Suprapubic skin (tissue), 4 donors: Measurements from ENCODE around the gene TST. TPM values are rescaled to one million over a fixed set of nuclear protein-coding genes. Genes with fewer than 3 reads are reported as not detected.

Source experiments
- DNase-seq, 2 donors: peaks; one replicate each; pipeline ENCODE4 v3.0.0-alpha.2; 2019; ENCODE audit warnings: low spot score in 2 of 2
- H3K27ac ChIP-seq: fragments of 200-600 bp; sonication (generic); one replicate; pipeline ENCODE4 v1.5.1; 2019
- H3K27me3 ChIP-seq: fragments of 200-600 bp; sonication (generic); one replicate; pipeline ENCODE4 v1.5.1; 2019
- H3K36me3 ChIP-seq: fragments of 200-600 bp; sonication (generic); one replicate; pipeline ENCODE4 v1.5.1; 2019
- H3K4me1 ChIP-seq: fragments of 200-600 bp; sonication (generic); one replicate; pipeline ENCODE4 v1.5.1; 2019
- H3K4me3 ChIP-seq: fragments of 200-600 bp; sonication (generic); one replicate; pipeline ENCODE4 v1.5.1; 2019; ENCODE audit warnings: mild to moderate bottlenecking
- H3K9me3 ChIP-seq: fragments of 200-600 bp; sonication (generic); one replicate; pipeline ENCODE4 v1.5.1; 2019
- EP300 ChIP-seq: sonication (generic); formaldehyde crosslinking; IDR thresholded peaks from one replicate; pipeline ENCODE4 v1.6.1; 2017; ENCODE audit warnings: antibody characterized with exemption
- POLR2A ChIP-seq, 2 donors: fragments of 450-650 bp; IDR thresholded peaks; one replicate each; pipeline ENCODE4 v1.6.1; 2017; ENCODE audit warnings: antibody characterized with exemption in 2 of 2, mild to moderate bottlenecking in 2 of 2, moderate library complexity in 2 of 2
- POLR2AphosphoS5 ChIP-seq, 3 donors: sonication (generic); formaldehyde crosslinking; IDR thresholded peaks; one replicate each; pipeline ENCODE4 v1.6.1; 2017; ENCODE audit warnings: antibody characterized with exemption in 3 of 3
- WGBS: methylation state at CpG from one replicate; pipeline ENCODE4 v1.1.5; 2018; 5-methylcytosine and 5-hydroxymethylcytosine counted together
- total RNA-seq, 4 donors: library from RNA; depleted of rRNA; stranded (reverse); fragments of >200 nt; gene quantifications; one replicate each; pipeline ENCODE4 v1.1.0, GENCODE V29; 2016
- TF ChIP-seq, protein P1 (sequence below), 2 donors: fragments of 200-600 bp in 1 of 2; fragments of 450-650 bp in 1 of 2; sonication (generic) in 1 of 2; IDR thresholded peaks; one replicate each; pipeline ENCODE4 v1.5.1; 2016 to 2019; ENCODE audit warnings: antibody characterized with exemption in 2 of 2, mild to moderate bottlenecking in 1 of 2, moderate library complexity in 1 of 2

Gene TST
- total RNA-seq, 4 donors from 2014 or later = 23.2 to 56.3 (median 52.4) TPM

DNA sequence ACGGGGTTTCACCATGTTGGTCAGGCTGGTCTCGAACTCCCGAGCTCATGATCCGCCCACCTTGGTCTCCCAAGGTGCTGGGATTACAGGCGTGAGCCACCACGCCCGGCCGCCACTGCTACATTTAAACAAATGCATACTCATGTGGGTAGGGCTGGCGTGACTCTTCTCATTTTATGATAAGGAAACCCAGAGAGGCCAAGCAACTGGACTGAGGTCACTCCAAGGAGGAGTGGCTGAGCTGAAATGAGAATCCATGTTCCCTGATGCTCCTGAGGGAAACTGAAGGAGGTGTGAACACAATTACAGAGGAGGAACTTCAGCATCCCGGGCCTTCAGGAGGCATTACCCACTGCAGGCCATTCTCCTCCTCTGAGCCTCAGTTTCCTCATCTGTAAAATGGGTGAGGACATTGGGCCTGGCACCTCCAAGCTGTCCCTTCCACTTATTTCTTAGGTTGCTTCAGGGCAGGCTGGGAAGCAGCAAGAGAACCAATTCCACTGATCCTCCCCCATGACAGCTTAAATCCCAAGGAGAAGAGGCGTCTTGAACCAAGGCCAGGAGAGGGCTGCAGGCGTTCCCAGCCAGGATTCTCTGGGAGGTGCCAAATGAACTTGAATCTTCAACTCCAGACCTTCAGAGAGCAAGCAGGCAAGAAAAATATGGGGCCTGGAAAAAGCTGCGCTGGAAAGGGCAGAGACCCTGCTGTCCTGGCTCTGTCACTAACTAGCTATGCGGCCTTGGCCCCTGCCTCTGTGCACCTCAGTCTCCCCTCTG, 2.9 kb downstream of the TST start:
- Histone ChIP-seq H3K36me3 (no peaks in the 10 kb centered on the region), H3K27me3 (no peaks in the 10 kb centered on the region), H3K4me3 (no peak overlapping the region), H3K27ac (no peak overlapping the region), H3K4me1 (peaks cover 49% of the 10 kb centered on the region), H3K9me3 (no peaks in the 10 kb centered on the region)
- WGBS = 92% methylated on average over 14 of the region's 14 CpGs
- no peak for DNase-seq
- TF ChIP-seq, protein P1, sequence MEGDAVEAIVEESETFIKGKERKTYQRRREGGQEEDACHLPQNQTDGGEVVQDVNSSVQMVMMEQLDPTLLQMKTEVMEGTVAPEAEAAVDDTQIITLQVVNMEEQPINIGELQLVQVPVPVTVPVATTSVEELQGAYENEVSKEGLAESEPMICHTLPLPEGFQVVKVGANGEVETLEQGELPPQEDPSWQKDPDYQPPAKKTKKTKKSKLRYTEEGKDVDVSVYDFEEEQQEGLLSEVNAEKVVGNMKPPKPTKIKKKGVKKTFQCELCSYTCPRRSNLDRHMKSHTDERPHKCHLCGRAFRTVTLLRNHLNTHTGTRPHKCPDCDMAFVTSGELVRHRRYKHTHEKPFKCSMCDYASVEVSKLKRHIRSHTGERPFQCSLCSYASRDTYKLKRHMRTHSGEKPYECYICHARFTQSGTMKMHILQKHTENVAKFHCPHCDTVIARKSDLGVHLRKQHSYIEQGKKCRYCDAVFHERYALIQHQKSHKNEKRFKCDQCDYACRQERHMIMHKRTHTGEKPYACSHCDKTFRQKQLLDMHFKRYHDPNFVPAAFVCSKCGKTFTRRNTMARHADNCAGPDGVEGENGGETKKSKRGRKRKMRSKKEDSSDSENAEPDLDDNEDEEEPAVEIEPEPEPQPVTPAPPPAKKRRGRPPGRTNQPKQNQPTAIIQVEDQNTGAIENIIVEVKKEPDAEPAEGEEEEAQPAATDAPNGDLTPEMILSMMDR (IDR thresholded peaks at IDR 0.05) = no peak
- TF ChIP-seq POLR2A (IDR thresholded peaks at IDR 0.05) (no peak), EP300 (no peak), POLR2AphosphoS5 (IDR thresholded peaks at IDR 0.05) (no peak)

DNA sequence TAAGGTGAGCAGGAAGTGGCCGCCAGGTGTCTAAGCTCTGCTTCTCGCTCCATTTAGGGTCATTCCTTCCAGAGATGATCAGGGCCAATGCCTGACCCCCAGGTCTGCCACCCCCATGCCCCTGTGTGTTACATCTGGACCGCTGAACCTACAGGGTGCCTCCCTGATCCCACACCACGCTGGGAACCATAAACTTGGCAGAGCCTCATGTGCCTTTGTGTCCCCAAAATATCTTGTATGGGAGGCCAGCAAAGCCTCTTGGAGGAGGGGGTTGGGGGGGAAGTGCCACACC, 3.7 kb downstream of the TST start:
- 91% methylated on average over 4 of the region's 4 CpGs for WGBS
- Histone ChIP-seq H3K36me3 (no peaks in the 10 kb centered on the region), H3K27me3 (no peaks in the 10 kb centered on the region), H3K27ac (no peak overlapping the region), H3K4me3 (no peak overlapping the region), H3K4me1 (peaks cover 41% of the 10 kb centered on the region), H3K9me3 (no peaks in the 10 kb centered on the region)
- no peak for DNase-seq
- TF ChIP-seq POLR2AphosphoS5 (IDR thresholded peaks at IDR 0.05) = no peak
- TF ChIP-seq, protein P1 (IDR thresholded peaks at IDR 0.05) = no peak

DNA sequence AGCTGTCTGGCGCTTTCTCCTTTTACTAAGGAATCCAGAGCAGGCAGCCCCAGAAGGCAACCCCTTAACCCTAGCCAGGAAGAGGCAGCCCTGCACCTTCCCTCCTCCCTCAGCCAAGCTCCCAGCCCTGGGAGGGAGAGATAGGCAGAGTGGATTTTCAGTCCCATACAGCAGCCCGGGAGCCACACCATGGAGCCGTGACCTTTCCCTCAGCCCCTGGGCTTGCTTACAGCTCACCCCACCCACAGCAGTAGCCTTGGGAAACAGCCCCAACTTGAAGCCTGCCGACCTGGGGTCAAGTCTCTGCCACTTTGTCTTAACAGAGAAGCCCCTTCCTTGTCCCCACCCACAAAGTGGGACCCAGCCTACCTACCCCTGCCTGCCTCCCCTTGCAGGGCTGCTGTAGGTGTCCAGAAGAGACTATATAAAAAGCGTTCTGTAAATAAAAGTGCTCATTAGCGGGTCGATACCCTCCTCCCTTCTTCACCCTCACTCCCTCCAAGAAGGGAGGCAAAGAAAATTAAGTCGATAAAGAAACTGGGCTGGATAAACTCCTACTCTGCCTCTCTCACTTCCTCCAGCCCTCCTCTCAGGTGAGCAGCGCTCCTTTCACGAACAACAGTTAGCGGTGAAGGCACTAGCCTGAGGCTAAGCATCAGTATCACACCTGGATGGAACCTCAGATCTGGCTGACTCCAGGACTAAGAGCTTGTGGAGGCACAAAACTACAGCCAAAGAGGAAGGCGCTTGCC, 4.2 kb downstream of the TST start:
- no peak overlapping the region for H3K27ac ChIP-seq
- TF ChIP-seq EP300 (no peak), POLR2A (IDR thresholded peaks at IDR 0.05) (no peak), POLR2AphosphoS5 (IDR thresholded peaks at IDR 0.05) (no peak)
- TF ChIP-seq, protein P1 (IDR thresholded peaks at IDR 0.05) = no peak
- no peak for DNase-seq
- WGBS = 64% methylated on average over 10 of the region's 12 CpGs
- H3K27me3 ChIP-seq = no peaks in the 10 kb centered on the region
- peaks cover 36% of the 10 kb centered on the region for H3K4me1 ChIP-seq
- H3K9me3 ChIP-seq = no peaks in the 10 kb centered on the region
- H3K4me3 ChIP-seq = no peak overlapping the region
- no peaks in the 10 kb centered on the region for H3K36me3 ChIP-seq

DNA sequence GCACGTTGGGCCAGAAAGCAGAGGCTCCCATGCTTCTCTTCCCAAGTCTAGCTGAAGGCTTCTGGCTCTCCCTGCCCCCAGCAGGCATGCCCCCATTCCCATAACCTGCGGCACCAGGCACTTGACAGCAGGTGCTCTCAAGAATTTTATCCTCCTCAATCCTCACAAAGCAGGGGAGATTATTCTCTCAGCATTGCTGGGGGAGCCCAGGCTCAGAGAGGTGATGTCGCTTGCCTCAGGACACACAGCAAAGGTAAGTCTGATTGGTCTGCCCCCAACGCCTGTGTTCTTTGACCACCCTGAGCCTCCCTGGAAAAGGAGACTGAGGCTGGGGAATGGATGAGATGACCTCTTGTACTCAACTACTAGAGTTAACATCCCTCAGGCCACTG, 4.8 kb downstream of the TST start:
- Histone ChIP-seq H3K4me3 (no peak overlapping the region), H3K9me3 (no peaks in the 10 kb centered on the region), H3K36me3 (no peaks in the 10 kb centered on the region), H3K27ac (no peak overlapping the region), H3K27me3 (no peaks in the 10 kb centered on the region), H3K4me1 (peaks cover 36% of the 10 kb centered on the region)
- no peak for TF ChIP-seq EP300
- TF ChIP-seq POLR2AphosphoS5 (IDR thresholded peaks at IDR 0.05) = no peak
- TF ChIP-seq, protein P1 (IDR thresholded peaks at IDR 0.05) = no peak
- no peak for TF ChIP-seq POLR2A (IDR thresholded peaks at IDR 0.05)
- no peak for DNase-seq
- 93% methylated on average over 4 of the region's 4 CpGs for WGBS

DNA sequence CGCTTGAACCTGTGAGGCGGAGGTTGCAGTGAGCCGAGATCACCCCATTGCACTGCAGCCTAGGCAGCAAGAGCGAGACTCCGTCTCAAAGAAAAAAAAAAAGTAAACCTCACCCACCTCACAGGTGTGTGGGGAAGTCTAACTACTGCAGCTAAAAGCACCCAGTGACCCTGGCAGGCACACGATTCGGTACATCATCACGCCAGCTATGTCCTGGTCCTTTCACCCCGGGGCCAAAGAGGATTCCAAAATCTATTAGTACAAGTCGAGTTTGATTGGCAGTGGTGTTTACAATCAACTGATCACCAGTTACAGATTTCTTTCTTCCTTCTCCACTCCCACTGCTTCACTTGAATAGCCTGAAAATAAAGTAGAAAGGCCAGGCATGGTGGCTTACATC, 6.3 kb downstream of the TST start:
- Histone ChIP-seq H3K4me1 (peaks cover 25% of the 10 kb centered on the region), H3K36me3 (no peaks in the 10 kb centered on the region), H3K27ac (no peak overlapping the region), H3K9me3 (no peaks in the 10 kb centered on the region), H3K4me3 (no peak overlapping the region), H3K27me3 (no peaks in the 10 kb centered on the region)
- no peak for DNase-seq
- TF ChIP-seq, protein P1 (IDR thresholded peaks at IDR 0.05) = no peak
- TF ChIP-seq POLR2AphosphoS5 (IDR thresholded peaks at IDR 0.05) (no peak), POLR2A (IDR thresholded peaks at IDR 0.05) (no peak), EP300 (no peak)
- WGBS = 75% methylated on average over 10 of the region's 10 CpGs
